ENCODE results near the gene MEGF11.

DNA sequence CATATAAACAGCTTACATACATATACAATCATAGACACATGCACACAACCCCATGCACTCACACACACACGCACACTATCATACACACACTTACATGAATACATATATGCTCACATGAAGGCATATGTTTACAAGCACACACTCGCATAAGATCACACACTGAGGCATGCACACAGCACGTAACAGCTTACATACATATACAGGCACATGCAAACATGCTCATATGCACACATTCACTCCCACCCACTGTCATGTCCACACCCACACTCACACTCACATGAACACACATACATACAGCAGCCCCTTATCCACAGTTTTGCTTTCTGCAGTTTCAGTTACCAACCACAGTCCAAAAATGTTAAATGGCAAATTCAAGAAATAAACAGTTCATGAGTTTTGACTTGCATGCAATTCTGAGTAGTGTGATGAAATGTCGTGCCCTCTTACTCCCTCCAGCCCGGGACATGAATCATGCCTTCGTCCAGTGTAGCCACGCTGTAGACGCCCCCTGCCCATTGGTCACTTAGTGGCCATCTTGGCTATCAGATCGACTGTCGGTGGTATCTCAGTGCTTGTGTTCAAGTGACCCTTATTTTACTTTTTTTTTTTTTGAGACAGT lies 27.8 kb downstream of the MEGF11 start:
- TF ChIP-seq, protein P1, sequence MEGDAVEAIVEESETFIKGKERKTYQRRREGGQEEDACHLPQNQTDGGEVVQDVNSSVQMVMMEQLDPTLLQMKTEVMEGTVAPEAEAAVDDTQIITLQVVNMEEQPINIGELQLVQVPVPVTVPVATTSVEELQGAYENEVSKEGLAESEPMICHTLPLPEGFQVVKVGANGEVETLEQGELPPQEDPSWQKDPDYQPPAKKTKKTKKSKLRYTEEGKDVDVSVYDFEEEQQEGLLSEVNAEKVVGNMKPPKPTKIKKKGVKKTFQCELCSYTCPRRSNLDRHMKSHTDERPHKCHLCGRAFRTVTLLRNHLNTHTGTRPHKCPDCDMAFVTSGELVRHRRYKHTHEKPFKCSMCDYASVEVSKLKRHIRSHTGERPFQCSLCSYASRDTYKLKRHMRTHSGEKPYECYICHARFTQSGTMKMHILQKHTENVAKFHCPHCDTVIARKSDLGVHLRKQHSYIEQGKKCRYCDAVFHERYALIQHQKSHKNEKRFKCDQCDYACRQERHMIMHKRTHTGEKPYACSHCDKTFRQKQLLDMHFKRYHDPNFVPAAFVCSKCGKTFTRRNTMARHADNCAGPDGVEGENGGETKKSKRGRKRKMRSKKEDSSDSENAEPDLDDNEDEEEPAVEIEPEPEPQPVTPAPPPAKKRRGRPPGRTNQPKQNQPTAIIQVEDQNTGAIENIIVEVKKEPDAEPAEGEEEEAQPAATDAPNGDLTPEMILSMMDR (conservative IDR thresholded peaks at IDR 0.05; ENCODE audit: low read length) = no peak
- no peak for TF ChIP-seq EZH2phosphoT487 (IDR thresholded peaks at IDR 0.05; ENCODE audit: borderline replicate concordance, low read depth, low read length)
